ENCODE results near the gene DMWD.

- TF ChIP-seq ZNF431 (CRISPR knock-in tag; IDR thresholded peaks at IDR 0.05; ENCODE audit: borderline replicate concordance, low read depth) (no peak), AFF4 (CRISPR knock-in tag; IDR thresholded peaks at IDR 0.05) (no peak), NFRKB (IDR thresholded peaks at IDR 0.05) (no peak), TCF7 (IDR thresholded peaks at IDR 0.05; ENCODE audit: low read depth) (no peak)
Observed at GRCh38 chr19:45815481-45816216, 23.0 kb upstream of the DMWD start.
